GM19025 (cell line): ENCODE measurements around the gene SLC48A1.
"Not testable (repeated sequence)": the region's sequence is repeated elsewhere in the genome, so short reads cannot be mapped to it uniquely, and the experiment has no call there.

ENCODE experiments used
- ATAC-seq: cut with Tn5 transposase; IDR thresholded peaks from one replicate; pipeline ENCODE4 v1.9.1; 2021; ENCODE audit warnings: mild to moderate bottlenecking, low read depth, moderate library complexity; ENCODE audit not compliant: unreplicated experiment

Gene SLC48A1

GRCh38 chr12:47807338-47807737 lies 34.3 kb downstream of the SLC48A1 start:
- no peak for ATAC-seq

- ATAC-seq, result peak; percentile 44
Measured at GRCh38 chr12:47808050-47808449, 35.0 kb downstream of the SLC48A1 start.

GRCh38 chr12:47808574-47809365 lies 35.7 kb downstream of the SLC48A1 start:
- ATAC-seq, result no peak

- not testable (repeated sequence) for ATAC-seq
Measured at GRCh38 chr12:47809518-47809917, 36.5 kb downstream of the SLC48A1 start.

GRCh38 chr12:47811072-47811396 lies 38.0 kb downstream of the SLC48A1 start:
- no peak for ATAC-seq

- ATAC-seq, result no peak
Measured at GRCh38 chr12:47811581-47812484, 38.8 kb downstream of the SLC48A1 start.

GRCh38 chr12:47812797-47813510 lies 39.9 kb downstream of the SLC48A1 start:
- ATAC-seq, result peak; percentile 67

- ATAC-seq, result peak; percentile 4
Measured at GRCh38 chr12:47813511-47814196, 40.6 kb downstream of the SLC48A1 start.

- no peak for ATAC-seq
Measured at GRCh38 chr12:47814539-47815170, 41.6 kb downstream of the SLC48A1 start.

GRCh38 chr12:47815447-47815846 lies 42.4 kb downstream of the SLC48A1 start:
- not testable (repeated sequence) for ATAC-seq

GRCh38 chr12:47816403-47817271 lies 43.6 kb downstream of the SLC48A1 start:
- no peak for ATAC-seq

- no peak for ATAC-seq
Measured at GRCh38 chr12:47817272-47818006, 44.4 kb downstream of the SLC48A1 start.

- no peak for ATAC-seq
Measured at GRCh38 chr12:47818007-47818376, 45.0 kb downstream of the SLC48A1 start.

GRCh38 chr12:47818467-47819137 lies 45.6 kb downstream of the SLC48A1 start:
- ATAC-seq, result no peak

- peak; percentile 34 for ATAC-seq
Measured at GRCh38 chr12:47819138-47819895, 46.3 kb downstream of the SLC48A1 start.

- peak; percentile 40 for ATAC-seq
Measured at GRCh38 chr12:47819896-47820630, 47.0 kb downstream of the SLC48A1 start, which contains the start of gene HDAC7. Gene HDAC7 (minus strand): TSS chr12:47819903. CDS start chr12:47819785, 118 bp downstream.
